HG02840 (cell line): ENCODE measurements around the gene ARHGEF3.
A peak's percentile ranks its signal among the peaks of the same experiment; 100 is the strongest.
"Not testable (repeated sequence)": the region's sequence is repeated elsewhere in the genome, so short reads cannot be mapped to it uniquely, and the experiment has no call there.

Experiments
- ATAC-seq: cut with Tn5 transposase; IDR thresholded peaks from one replicate; pipeline ENCODE4 v1.9.1; 2021; ENCODE audit warnings: mild to moderate bottlenecking, moderate library complexity, moderate number of reproducible peaks; ENCODE audit not compliant: unreplicated experiment, low FRiP score

Gene ARHGEF3

DNA sequence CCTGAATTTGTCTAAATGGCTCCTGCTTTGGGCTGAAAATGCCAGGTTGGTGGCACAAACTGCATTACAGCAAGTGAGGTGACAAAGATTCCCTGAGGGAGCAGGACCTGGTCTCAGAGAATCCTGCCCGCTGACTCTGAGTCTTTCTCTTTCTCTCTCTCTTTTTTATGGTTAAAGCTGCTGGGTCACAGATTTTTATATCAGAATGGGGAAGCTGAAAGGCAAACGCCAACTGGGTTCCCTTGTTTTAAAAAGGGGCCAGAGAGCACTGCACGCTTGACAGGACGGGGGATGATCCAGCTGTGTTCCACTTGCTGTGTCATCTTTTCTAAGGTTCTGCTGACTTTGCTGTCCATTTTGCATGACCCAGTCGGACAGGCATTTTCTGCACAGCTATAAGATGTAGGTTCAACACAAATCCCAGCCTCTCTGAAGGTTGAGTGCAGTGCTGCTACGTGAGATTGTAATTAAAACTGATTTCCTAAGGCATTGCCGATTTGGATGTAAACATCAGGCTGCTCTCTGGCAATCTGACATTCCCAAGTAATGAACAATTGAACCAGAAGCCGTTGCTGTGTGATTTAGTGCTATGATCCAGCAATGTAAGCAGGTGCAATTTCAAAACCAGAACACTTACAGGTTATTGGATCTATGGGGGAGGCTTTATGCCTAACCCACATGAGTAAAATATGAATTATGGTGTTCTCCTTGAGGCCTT is 25.8 kb downstream of the ARHGEF3 start:
- ATAC-seq: no peak

- no peak for ATAC-seq
Observed at GRCh38 chr3:56775445-56775837, 26.3 kb downstream of the ARHGEF3 start.

DNA sequence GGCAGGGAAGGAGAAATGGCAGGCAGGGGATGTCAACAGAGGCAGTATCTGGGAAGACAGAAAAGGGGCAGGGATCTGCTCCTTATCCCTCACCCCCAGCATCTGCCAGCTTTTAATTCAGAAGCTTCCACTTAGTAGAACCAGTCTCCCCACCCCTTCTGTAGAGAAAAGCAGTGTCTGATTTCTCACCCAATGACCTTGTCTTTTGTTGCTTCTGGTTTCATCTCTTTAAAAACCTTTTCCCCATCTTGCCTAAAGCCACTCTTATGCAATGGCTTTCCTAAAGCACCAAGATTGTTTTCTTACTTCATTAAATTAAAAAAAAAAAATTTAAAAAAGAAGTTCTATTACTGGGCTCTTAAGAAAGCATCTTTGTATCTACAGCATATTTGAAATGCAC is 27.8 kb downstream of the ARHGEF3 start:
- ATAC-seq: no peak

DNA sequence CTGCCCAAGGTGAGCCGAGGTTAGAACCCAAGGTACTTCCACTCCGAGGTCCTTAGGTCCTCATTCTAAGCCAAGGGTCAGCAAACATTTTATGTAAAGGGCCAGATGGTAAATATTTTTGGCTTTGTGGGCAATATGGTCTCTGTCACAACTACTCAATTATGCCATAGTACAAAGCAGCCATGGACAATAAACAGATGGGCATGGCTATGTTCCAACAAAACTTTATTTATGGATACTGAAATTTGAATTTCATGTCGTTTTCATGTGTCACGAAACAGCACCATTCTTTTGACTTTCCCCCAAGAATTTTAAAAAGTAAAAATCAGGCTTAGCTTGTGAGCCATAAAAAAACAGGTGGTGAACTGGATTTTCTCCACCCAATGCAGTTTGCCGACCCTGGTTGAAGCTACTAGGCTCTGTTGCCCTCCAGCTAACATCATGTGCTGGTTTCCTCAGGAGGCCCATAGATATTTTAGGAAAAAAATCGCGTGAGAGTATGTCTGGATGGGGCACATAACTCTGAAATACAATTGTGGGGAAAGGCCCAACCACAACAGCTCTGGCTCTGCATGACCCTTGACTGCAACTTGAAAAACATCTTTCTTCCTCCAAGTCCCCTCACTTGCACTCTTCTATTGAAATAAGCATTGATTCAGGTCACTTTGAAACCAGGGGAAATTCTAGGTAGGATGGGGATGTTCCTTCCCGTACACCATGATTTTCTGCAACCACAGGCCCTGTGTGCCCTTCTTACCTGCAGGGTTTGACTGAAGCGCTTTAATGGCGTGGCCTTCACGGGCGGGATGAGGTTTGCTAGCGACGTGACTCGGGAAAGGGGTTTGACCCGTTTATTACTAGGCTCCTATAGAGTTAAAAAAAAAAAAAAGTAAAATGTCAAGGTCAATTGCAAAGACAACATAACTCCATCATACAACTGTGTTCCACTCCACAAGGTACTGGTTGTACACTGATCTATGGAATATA is 28.5 kb downstream of the ARHGEF3 start:
- ATAC-seq: no peak

DNA sequence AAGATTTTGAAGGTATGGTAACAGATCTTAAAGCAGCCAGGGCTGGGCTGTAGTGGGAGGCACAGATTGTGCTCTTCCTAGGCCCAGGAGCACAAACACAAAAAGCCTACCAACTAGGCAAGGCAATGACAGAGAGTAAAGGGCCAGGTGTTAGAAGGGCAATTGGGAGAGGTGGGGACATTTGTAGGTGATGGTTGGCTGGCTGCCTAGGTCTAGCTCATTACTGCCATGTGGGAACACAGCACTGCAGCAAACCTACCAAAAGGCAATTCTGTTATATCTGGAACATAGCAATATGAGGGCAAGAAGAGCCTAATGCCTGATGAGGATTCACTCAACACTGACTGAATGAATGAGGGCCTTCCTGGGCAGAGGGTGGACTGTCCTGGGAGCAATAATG is 30.4 kb downstream of the ARHGEF3 start:
- no peak for ATAC-seq

- ATAC-seq: no peak
Observed at GRCh38 chr3:56769116-56769707, 32.5 kb downstream of the ARHGEF3 start.

DNA sequence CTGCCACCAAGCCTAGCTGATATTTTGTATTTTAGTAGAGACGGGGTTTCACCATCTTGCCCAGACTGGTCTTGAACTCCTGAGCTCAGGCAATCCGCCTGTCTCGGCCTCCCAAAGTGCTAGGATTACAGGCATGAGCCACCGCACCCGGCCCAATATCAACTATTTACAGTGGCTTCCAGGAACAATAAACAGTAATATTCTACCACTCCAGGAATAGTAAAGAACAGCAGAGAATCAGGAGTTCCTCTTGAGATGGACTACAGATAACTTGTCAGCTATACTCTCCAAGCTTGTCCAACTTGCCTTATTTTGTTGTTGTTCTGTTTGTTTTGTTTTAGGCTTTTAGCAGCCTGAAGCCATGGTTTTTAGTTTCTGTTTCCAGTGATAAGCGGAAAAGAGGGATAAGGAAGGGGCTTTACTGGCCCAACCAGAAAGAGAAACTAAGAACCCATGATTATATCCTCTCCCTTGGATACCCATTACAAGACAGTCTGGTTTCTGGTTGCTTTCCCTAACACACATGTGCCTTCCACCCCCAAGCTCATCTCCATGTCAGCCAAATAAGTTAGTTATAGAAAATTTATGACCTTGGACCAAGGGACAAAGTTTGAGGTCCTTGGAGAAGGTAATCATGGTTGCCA is 36.7 kb downstream of the ARHGEF3 start:
- no peak for ATAC-seq

DNA sequence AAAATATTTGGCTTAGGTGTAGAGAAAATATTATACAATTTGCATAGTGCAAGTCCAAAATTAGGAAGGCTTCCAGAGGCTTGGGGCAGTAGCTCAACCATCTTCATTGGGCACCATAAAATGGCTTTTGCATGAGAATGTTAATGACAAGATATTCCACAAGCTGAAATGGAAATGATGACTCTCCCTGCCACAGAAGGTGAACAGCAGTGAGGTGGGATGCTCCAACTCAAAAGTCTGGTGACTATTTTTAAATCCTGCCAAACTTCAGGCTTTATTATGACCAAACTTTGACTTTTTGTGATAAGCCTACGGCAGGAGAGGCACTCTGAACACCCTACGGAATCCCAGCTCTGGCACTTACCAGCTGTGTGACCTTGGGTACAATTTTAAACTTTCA is 37.6 kb downstream of the ARHGEF3 start:
- ATAC-seq: no peak

- ATAC-seq: no peak
Observed at GRCh38 chr3:56763233-56763632, 38.5 kb downstream of the ARHGEF3 start.

DNA sequence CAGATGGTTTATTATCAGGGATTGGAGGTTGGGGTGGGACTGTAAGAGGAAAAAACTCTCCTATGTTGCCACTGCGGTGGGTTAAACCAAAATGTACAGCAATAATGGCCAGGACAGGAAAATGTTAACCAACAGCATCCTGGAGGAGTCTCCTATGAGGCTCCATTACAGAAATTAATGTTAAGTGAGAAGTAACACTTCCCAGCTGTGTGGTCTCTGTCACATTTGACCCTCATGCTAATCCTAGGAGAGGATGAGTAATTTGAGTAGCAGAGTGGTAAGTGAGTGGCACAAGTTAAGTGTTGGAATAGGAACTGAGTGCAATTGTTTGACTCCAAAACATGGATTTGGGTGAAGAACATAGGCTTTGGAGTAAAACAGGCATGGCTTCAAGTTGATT is 39.0 kb downstream of the ARHGEF3 start:
- no peak for ATAC-seq

GRCh38 chr3:56761887-56762651 is 39.7 kb downstream of the ARHGEF3 start:
- no peak for ATAC-seq

- ATAC-seq: no peak
Observed at GRCh38 chr3:56761023-56761422, 40.7 kb downstream of the ARHGEF3 start.

DNA sequence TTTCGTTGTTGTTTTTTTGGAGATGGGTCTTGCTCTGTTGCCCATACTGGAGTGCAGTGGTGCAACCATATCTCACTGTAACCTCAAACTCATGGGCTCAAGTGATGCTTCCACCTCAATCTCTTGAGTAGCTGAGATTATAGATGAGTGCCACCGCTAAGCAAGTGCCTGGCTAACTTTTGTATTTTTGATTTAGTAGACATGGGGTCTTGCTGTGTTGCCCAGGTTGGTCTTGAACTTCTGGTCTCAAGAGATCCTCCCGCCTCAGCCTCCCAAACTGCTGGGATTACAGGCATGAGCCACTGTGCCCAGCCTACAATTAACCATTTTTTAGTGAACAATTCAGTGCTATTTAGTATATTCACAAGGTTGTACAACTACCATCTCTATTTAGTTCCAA is 42.2 kb downstream of the ARHGEF3 start:
- no peak for ATAC-seq

DNA sequence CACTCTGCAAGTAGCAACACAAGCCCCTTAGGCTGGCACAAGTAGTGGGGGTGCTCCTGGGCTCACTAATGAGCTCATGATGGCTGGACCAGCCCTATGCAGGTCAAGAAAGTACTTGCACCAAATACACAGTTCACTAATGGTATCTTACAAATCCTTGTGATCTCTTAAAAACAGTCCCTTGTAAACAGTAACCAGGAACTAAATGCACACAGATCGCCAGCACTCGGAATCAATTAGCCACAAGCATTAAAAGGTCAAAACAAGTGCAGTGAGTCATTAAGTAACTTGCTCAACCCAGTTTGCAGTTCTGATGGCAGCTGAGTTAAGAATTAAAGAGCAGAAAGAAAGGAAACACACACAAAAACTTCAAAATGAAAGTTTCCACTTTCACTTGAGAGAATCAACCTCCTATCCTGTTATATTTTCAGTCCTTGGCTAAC is 43.2 kb downstream of the ARHGEF3 start:
- peak; percentile 71 for ATAC-seq

DNA sequence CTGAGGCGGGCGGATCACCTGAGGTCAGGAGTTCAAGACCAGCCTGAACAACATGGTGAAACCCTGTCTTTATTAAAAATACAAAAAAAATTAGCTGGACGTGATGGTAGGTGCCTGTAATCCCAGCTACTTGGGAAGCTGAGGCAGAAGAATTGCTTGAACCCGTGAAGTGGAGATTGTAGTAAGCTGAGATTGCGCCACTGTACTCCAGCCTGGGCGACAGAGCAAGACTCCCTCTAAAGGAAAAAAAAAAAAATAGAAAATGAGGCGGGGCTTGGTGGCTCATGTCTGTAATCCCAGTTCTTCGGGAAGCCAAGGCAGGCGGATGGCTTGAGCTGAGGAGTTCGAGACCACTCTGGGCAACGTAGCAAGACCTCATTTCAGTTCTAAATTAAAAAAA is 43.7 kb downstream of the ARHGEF3 start:
- not testable (repeated sequence) for ATAC-seq

DNA sequence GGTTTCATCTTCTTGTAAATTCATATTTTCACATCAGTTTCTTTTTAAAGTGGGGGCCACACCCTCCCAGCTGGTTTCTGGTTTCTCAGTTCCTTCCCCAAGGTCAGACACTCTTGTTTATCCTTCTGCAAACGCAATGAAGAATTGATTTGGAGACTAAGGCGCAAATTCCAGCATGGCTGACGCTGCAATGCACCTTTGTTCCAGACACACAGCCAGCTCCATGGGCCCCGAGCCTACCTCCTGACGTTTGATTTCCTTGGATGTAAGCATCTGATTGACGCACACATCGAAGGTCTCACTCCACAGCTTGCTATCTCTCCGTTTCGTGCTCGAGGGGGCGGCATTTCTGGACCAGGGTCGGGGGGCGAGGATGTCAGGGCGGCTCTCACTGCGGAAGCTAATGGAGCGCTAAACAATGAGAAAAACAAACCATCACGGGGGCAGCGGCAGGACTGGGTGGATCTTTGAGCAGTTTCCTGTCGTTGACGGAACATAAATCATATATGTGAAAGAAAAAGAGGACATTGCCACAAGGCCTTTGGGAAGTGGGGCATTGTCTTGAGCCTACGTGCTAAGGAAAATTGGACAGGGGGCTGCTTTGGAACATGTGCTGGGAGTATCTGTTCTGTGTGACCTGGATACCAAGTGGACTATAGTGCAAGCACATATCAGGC is 46.9 kb downstream of the ARHGEF3 start:
- no peak for ATAC-seq

DNA sequence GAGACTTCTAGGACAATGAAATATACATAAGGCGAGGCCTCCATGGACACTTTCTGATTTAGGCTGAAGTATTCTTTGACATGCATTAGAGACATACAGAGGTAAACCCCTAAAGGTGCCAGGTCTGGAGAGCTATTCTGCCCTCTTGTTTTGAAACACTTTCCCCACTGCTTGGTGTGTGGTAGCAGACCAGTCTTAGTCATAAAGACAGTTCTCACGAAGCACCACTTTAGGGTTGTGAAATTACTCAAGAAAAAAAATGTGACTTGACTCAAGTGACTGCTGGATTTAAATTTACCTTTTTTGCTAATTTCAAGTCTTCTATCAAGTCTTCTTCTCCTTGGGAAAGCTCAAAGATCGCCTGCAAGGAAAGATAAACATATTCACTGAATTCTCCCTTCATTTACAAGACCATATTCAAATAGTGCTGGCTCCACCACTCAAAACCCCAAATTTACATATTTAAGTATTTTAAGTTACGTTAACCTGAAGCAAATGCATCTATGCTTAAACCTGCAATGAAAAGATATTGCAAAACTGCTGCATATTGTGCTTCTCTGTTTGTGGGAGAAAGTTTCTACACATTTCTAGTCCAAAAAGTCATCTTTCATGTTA is 48.4 kb downstream of the ARHGEF3 start:
- ATAC-seq: no peak

DNA sequence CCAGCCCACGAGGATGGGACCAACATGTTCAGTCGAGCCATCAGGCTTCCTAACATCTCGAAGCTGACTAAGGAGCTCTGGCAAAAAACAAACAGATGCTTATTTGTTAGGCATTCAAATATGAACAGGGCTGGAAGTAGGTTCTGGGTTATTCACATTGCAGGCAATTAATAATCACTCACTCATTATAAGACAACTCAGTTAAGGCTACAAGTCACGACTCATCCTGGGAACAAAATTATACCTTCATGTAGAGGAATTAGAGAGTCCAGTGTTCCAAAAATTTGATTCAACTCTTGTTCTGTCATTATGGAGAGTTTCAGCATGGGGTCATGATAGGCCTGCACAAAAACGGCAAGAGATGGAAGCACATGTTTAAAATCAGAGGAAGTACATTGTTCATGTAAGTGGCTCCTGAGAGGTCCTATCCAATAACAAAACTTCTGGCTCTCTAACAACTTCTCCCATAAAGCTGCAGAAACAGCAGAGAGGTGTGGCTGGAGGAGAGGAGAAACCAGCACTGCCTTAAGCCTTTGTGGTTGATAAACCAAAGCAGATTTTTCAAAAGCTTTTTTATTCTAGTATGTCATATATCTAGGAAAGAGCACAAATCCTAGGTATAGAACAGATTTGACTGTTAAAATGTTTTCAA is 50.6 kb downstream of the ARHGEF3 start:
- ATAC-seq: no peak
